Mucosa of stomach (tissue), 1 donor: Measurements from ENCODE around the gene KDF1.

Experiments used
- H3K27me3 ChIP-seq: one replicate; pipeline ENCODE4 v1.7.0; 2013; ENCODE audit warnings: mild to moderate bottlenecking, low read length; ENCODE audit not compliant: control insufficient read depth, insufficient read depth
- H3K36me3 ChIP-seq: one replicate; pipeline ENCODE4 v1.7.0; 2013; ENCODE audit warnings: low read length; ENCODE audit not compliant: control insufficient read depth, insufficient read depth
- H3K4me1 ChIP-seq: one replicate; pipeline ENCODE4 v1.7.0; 2013; ENCODE audit warnings: mild to moderate bottlenecking, low read length; ENCODE audit not compliant: control insufficient read depth, insufficient read depth
- H3K4me3 ChIP-seq: one replicate; pipeline ENCODE4 v1.7.0; 2013; ENCODE audit warnings: low read length
- H3K9ac ChIP-seq: one replicate; pipeline ENCODE4 v1.7.0; 2013; ENCODE audit warnings: mild to moderate bottlenecking, low read length, moderate library complexity
- H3K9me3 ChIP-seq: one replicate; pipeline ENCODE4 v1.7.0; 2013; ENCODE audit warnings: mild to moderate bottlenecking, low read length, moderate library complexity; ENCODE audit not compliant: control insufficient read depth
- donor health status: Pancreatic carcinoma.

Gene KDF1, protein sequence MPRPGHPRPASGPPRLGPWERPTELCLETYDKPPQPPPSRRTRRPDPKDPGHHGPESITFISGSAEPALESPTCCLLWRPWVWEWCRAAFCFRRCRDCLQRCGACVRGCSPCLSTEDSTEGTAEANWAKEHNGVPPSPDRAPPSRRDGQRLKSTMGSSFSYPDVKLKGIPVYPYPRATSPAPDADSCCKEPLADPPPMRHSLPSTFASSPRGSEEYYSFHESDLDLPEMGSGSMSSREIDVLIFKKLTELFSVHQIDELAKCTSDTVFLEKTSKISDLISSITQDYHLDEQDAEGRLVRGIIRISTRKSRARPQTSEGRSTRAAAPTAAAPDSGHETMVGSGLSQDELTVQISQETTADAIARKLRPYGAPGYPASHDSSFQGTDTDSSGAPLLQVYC

DNA sequence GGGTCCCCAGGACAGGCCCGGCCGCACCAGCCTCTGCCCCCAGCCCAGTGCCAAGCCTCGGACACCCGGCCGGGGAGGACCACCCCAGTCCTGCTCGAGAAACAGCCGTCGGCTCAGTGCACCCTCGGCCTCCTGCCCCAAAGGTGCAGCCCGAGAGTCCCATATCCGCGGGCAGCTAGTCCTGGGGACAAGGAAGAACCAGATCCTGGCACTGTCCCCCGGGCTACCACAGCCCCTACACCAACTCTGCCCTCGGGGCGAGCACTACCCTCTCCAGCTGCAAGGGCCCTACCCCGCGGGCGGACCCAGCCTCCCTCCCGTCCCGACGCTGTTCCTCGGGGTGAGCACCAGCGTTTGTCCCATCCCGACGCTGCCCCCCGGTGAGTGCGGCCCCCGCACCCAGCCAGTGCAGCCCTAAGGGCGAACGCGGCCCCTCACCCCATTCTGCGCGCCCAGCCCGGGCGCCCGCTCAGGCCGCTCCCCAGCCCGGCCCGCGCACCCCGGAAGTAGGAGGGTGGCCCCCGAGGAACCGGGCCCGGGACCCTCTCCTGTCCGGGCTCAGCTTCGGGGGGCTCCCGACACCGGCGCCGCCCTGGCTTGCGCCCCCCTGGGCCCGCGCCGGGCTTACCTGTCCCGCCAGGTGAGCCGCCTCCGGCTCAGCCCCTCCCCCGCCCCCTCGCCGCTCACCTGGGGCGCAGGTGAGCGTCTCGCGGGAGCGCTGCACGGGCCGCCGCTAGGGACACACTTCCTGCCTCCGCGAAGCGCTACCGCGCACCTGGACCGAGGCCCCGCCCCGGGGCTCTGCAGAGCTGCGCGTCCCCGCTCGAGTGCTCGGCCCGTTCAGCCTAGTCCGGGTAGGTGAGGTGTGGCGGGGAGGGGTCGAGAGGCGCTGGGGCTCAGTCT, at the start of gene KDF1:
TSS of gene KDF1 (minus strand) at position 747 of the 903 bp plus-strand sequence. CDS start 8,088 bp downstream, outside the sequence.
- peak within 1 kb of the TSS; percentile 87 for H3K9ac ChIP-seq
- H3K4me1 ChIP-seq = peaks cover 20% of the 10 kb centered on the region
- H3K4me3 ChIP-seq = peak within 1 kb of the TSS; percentile 62
- H3K27me3 ChIP-seq = peaks cover 14% of the 10 kb centered on the region
- no peaks in the 10 kb centered on the region for H3K36me3 ChIP-seq
- no peaks in the 10 kb centered on the region for H3K9me3 ChIP-seq

DNA sequence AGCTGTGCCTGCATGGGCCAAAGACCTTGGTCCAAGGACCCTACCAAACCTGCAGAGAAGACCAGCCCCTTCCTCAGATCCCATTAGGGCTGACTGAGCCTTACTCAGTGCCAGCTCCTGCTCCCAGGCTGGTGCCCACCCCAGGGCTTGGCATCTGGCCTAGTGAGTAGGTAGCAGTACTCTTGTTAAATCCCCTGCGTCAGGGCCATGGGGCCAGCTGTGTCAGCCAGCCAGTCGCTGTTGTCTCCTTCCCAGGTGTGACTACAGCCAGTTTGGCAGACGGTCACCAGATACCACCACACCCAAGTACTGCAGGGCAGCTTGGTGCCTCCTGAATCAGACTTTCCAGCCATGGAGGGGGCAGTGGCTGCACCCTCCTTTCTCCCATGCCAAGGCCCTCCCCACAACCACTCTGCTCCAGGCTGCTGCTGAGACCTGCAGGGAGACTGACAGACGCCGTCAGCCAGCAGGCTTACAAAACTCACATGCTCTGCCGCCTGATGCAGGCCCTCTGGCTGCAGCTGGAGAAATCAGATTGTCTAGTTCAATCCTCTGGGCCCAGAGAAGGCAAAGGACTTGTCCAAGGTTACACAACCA, 49.4 kb upstream of the KDF1 start:
- H3K27me3 ChIP-seq = no peaks in the 10 kb centered on the region
- H3K36me3 ChIP-seq = no peaks in the 10 kb centered on the region
- peaks cover 57% of the 10 kb centered on the region for H3K4me1 ChIP-seq
- H3K9ac ChIP-seq = peak overlapping the region; percentile 48
- peak overlapping the region; percentile 6 for H3K4me3 ChIP-seq
- no peaks in the 10 kb centered on the region for H3K9me3 ChIP-seq

DNA sequence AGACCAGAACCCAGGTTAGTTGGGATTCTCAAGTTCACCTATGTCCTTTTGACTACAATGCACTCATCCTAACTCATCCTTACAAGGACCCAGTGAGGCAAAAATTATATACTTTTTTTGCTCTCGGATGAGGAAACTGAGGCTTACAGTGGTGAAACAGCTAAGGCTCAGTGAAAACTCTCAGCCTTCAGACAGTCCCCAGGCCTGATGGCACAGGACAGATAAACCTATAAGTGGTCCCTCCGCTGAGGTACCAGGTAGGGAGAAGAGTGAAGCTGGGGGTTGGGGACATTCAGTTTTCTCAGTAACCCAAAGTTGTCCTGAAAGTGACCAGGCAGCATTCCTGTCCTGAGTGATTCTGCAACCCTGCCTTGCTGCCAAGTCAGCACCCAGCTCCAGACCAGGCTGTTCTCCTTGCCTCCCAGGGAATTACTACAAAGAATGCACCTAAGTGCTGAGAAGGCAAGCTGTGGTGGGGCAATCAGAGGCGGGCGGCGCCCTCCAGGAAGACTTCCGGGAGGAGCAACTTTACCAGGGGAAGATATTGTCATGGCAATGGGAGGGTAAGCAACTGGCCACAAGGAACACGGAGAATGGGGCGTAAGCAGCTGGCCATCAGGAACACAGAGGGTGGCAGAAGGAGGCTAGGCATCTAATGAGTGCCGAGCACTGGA, 47.8 kb upstream of the KDF1 start:
- H3K36me3 ChIP-seq = no peaks in the 10 kb centered on the region
- H3K4me3 ChIP-seq = no peak overlapping the region
- peaks cover 69% of the 10 kb centered on the region for H3K4me1 ChIP-seq
- no peaks in the 10 kb centered on the region for H3K9me3 ChIP-seq
- no peak overlapping the region for H3K9ac ChIP-seq
- H3K27me3 ChIP-seq = no peaks in the 10 kb centered on the region

DNA sequence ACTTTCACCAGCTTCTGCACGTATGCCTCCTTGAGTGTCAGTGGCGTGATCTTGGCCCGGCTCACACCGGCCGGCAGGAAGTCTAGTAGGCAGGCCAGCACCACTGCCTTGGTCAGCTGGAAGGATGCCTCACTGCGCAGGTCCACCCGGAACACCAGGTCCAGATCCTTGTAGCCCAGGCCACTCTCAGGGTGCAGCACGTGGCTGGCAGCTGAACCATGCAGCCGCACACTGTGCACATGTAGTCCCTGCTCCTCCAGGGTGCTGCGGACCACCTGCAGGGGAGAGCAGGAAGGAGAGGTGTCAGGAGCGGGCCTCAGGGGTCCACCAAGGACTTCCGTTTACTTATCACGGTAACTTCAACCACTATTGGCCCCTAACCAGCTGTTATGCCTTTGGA, 46.4 kb upstream of the KDF1 start:
- no peak overlapping the region for H3K4me3 ChIP-seq
- no peaks in the 10 kb centered on the region for H3K27me3 ChIP-seq
- H3K9me3 ChIP-seq = no peaks in the 10 kb centered on the region
- no peaks in the 10 kb centered on the region for H3K36me3 ChIP-seq
- peaks cover 66% of the 10 kb centered on the region for H3K4me1 ChIP-seq
- H3K9ac ChIP-seq = no peak overlapping the region

DNA sequence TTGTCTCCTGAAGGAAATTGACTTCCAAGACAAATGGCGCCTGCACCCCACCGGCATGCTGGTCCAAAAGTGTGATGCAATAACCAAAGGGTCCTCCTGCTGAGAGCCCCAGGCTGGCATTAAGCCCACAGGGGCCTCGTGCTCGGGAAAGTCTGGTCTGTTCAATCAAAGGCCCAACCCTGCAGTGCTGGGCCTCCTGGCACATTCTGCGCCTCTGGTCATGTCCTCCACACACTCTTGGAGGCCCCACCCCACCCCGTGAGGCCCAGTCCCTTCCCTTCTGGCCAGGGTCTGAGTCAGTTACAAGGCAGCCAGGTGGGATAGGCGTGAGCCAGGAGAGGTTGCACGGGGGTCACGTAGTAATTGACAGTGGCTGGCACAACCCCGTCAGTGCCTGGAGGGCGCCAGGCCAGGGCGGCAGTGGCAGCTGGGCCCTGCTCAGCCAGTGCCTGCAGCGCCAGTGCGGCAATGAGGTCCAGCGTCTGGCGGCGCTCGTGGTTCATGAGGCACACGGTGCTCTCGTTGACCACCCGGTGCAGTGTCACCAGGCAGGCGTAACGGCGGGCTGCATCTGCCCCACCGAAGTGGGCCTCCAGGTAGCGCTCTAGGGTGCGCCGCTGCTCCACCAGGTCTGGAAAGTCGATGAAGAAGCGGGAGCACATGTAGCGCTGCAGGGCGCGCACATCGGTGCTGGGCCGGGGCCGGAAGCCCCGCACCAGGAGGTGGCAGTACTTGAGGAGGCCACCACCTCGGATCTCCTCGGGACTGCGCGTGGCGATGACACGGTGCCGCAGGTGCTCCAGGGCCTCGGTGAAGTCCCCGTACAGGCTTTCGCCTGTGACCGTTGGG, 45.6 kb upstream of the KDF1 start:
- H3K9ac ChIP-seq = no peak overlapping the region
- no peak overlapping the region for H3K4me3 ChIP-seq
- peaks cover 70% of the 10 kb centered on the region for H3K4me1 ChIP-seq

DNA sequence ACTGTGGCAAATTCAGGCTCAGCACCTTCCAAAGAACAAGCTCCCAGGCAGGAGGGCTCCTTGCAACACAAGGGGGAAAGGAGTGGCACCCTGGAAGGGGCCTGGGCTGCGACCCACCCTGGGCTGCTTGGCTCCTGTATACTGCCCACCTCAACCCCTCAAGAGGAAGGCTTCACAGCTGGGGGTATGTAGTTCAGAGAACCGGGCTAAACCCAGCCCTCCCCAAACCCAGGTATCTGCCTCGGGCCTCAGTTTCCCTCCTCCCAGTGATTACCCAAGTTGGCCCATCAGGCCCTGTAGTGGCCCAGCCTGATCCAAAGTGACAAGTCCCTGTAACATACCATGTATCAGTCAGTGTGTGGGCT, 44.9 kb upstream of the KDF1 start:
- peaks cover 68% of the 10 kb centered on the region for H3K4me1 ChIP-seq
- peaks cover under 1% of the 10 kb centered on the region for H3K36me3 ChIP-seq
- no peak overlapping the region for H3K4me3 ChIP-seq
- H3K27me3 ChIP-seq = no peaks in the 10 kb centered on the region
- no peak overlapping the region for H3K9ac ChIP-seq
- no peaks in the 10 kb centered on the region for H3K9me3 ChIP-seq

More for the DNA sequence above, 45.6 kb upstream of the KDF1 start:
- Histone ChIP-seq H3K9me3 (no peaks in the 10 kb centered on the region), H3K36me3 (no peaks in the 10 kb centered on the region), H3K27me3 (no peaks in the 10 kb centered on the region)

DNA sequence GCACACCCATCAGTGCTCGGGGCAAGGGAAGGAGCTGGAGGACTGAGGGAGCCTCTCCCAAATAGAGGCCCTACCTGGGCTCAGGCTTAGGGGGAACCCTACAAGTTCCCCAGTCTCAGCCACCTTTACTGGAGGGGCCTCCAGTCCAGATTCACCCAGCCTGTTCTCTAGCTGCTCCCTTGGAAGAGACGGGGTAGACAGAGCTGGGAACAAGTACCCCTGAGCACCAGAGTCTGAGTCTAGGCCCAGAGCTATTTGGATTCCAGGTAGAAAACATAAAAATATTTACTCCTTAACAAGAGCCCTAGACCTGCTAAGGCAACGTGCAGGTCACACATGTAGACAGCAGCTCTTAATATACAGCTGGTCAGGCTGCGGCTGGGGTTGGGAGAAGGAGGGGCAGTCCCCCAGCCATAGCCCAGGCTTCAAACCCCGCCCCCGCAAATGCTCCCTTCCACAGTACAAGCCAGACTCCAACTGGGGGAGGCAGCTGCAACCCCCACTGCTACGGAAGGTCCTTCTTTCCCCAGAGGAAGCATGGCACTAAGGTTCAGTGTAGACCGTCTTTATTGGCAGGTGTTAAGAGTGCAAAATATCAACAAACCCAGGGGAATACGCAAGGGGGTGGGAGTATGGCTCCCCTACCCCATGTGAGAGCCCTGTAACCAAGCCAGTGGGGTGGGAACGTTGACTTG, 44.4 kb upstream of the KDF1 start:
- Histone ChIP-seq H3K27me3 (no peaks in the 10 kb centered on the region), H3K9ac (peak overlapping the region; percentile 12), H3K4me1 (peaks cover 68% of the 10 kb centered on the region), H3K36me3 (peaks cover 6% of the 10 kb centered on the region), H3K9me3 (no peaks in the 10 kb centered on the region), H3K4me3 (no peak overlapping the region)

DNA sequence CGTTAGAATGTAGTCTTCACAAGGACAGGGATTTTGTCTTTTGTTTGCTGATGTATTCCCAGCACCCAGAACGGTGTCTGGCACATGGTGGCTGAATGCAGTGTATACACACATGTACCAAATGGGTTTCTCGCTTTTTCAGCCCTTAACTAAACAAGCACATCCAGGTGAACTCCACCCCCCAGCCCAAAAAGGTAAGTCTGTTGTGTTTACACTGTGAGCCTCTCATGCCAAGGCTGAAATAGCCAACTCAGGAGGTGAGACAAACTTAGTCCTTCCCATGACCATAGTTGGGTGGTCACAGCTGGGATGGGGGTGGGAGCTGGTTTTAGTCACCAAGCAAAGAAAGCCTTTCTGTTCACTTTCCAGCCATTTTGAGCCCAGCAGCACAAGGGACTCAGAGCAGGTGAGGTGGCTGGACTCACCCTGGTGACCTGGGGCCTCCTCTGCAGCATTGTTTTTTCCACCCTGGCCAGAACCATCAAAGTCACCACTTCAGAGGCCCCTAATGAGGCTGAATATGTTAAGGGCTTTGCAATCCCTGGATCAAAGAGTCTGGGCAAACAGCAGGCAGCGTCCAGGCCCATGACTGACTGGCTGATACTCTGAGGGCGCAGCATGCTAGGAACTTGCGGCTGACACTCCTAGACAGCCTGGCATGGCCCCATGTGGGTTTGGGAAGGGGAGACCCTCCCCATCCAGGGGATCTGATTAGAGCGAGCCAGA, 43.6 kb upstream of the KDF1 start:
- Histone ChIP-seq H3K4me1 (peaks cover 68% of the 10 kb centered on the region), H3K4me3 (no peak overlapping the region), H3K9ac (peak overlapping the region; percentile 12), H3K36me3 (peaks cover 6% of the 10 kb centered on the region), H3K27me3 (no peaks in the 10 kb centered on the region), H3K9me3 (no peaks in the 10 kb centered on the region)

DNA sequence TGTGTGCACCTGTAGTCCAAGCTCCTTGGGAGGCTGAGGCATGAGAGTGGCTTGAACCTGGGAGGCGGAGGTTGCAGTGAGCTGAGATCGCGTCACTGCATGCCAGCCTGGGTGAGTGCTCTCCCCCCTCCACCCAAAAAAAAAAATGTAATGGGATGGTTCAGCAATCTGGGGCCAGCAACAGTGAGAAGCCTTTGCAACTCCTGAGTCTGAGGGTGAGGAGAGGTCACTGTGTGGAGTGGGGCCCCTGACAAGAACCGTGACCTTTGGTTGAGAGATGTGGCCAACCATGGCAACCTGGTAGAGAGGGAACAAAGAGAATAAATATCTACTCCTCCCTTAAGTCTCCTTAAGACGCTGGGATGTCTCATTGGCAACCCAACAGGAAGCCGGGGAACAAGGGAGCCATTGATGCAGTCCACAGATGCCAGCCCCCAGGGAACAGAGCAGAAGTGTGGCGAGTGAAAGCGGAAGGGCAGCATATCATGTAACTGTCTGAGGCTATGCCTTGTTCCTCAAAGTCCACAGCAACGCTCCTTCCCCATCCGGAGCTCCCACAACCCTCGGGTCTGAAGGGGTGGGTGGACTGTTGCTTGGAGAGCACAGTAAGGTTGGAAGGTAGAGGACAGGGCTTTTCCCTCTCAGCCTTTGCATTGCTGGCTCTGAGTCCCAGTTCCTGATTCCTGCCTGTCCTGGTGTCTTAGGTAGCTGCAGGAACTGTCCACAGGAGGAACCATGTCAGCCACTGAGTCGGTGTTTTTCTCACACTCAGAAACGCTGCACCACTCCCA, 41.5 kb upstream of the KDF1 start:
- H3K9me3 ChIP-seq = no peaks in the 10 kb centered on the region
- H3K4me3 ChIP-seq = no peak overlapping the region
- no peaks in the 10 kb centered on the region for H3K27me3 ChIP-seq
- no peak overlapping the region for H3K9ac ChIP-seq
- peaks cover 73% of the 10 kb centered on the region for H3K4me1 ChIP-seq
- H3K36me3 ChIP-seq = peaks cover 11% of the 10 kb centered on the region
